Measurements from ENCODE around the gene FAT1.

Gene FAT1

GRCh38 chr4:186707574-186707973 is 16.1 kb downstream of the FAT1 start:
- Mint-ChIP-seq H3K4me1 (peaks cover 22% of the 10 kb centered on the region), H3K27me3 (ENCODE audit: low read depth, poor library complexity) (no peaks in the 10 kb centered on the region), H3K9me3 (peaks cover 8% of the 10 kb centered on the region), H3K4me3 (no peak overlapping the region), H3K36me3 (ENCODE audit: low read depth) (peaks cover 82% of the 10 kb centered on the region), H3K27ac (no peak overlapping the region)
- TF ChIP-seq, protein P1, sequence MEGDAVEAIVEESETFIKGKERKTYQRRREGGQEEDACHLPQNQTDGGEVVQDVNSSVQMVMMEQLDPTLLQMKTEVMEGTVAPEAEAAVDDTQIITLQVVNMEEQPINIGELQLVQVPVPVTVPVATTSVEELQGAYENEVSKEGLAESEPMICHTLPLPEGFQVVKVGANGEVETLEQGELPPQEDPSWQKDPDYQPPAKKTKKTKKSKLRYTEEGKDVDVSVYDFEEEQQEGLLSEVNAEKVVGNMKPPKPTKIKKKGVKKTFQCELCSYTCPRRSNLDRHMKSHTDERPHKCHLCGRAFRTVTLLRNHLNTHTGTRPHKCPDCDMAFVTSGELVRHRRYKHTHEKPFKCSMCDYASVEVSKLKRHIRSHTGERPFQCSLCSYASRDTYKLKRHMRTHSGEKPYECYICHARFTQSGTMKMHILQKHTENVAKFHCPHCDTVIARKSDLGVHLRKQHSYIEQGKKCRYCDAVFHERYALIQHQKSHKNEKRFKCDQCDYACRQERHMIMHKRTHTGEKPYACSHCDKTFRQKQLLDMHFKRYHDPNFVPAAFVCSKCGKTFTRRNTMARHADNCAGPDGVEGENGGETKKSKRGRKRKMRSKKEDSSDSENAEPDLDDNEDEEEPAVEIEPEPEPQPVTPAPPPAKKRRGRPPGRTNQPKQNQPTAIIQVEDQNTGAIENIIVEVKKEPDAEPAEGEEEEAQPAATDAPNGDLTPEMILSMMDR (IDR thresholded peaks at IDR 0.05), result no peak
- no peak for DNase-seq

GRCh38 chr4:186704057-186704456 is 19.6 kb downstream of the FAT1 start:
- Mint-ChIP-seq H3K9me3 (no peaks in the 10 kb centered on the region), H3K36me3 (ENCODE audit: low read depth) (peaks cover 88% of the 10 kb centered on the region), H3K27ac (peak overlapping the region; percentile 58), H3K4me1 (peaks cover 48% of the 10 kb centered on the region), H3K27me3 (ENCODE audit: low read depth, poor library complexity) (no peaks in the 10 kb centered on the region), H3K4me3 (no peak overlapping the region)
- TF ChIP-seq, protein P1 (IDR thresholded peaks at IDR 0.05), result no peak
- DNase-seq, result no peak

GRCh38 chr4:186703510-186703909 is 20.1 kb downstream of the FAT1 start:
- Mint-ChIP-seq H3K4me1 (peaks cover 48% of the 10 kb centered on the region), H3K27me3 (ENCODE audit: low read depth, poor library complexity) (no peaks in the 10 kb centered on the region), H3K4me3 (no peak overlapping the region), H3K27ac (no peak overlapping the region), H3K36me3 (ENCODE audit: low read depth) (peaks cover 88% of the 10 kb centered on the region), H3K9me3 (peaks cover under 1% of the 10 kb centered on the region)
- TF ChIP-seq, protein P1 (IDR thresholded peaks at IDR 0.05), result no peak
- DNase-seq, result no peak

DNA sequence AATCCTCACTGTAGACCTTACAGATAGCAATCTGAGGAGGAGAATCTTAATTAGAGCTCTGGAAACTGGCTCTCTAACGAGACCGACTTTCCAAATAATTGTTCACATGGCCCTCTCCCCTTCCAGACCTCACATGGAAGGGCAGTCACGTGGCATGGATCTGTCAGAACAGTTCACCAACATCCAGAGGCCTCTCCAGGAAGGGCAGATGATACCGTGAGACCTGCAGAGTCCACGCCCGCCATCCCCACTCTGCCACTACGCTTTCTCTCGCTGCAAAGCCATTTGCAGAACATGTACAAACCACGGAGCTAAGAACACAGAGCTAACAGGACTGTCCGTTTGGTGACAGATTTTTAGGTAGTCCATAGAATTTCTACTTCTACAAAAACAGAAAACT is 20.7 kb downstream of the FAT1 start:
- H3K36me3 Mint-ChIP-seq (ENCODE audit: low read depth), result peaks cover 88% of the 10 kb centered on the region
- H3K9me3 Mint-ChIP-seq, result peaks cover 6% of the 10 kb centered on the region
- H3K4me3 Mint-ChIP-seq, result peak overlapping the region; percentile 3
- H3K27me3 Mint-ChIP-seq (ENCODE audit: low read depth, poor library complexity), result no peaks in the 10 kb centered on the region
- peak overlapping the region; percentile 90 for H3K27ac Mint-ChIP-seq
- no peak for DNase-seq
- TF ChIP-seq, protein P1 (IDR thresholded peaks at IDR 0.05), result no peak
- H3K4me1 Mint-ChIP-seq, result peaks cover 54% of the 10 kb centered on the region

- H3K9me3 Mint-ChIP-seq, result peaks cover 11% of the 10 kb centered on the region
- H3K4me1 Mint-ChIP-seq, result peaks cover 54% of the 10 kb centered on the region
- H3K4me3 Mint-ChIP-seq, result peak overlapping the region; percentile 6
- no peaks in the 10 kb centered on the region for H3K27me3 Mint-ChIP-seq (ENCODE audit: low read depth, poor library complexity)
- TF ChIP-seq, protein P1 (IDR thresholded peaks at IDR 0.05), result no peak
- H3K36me3 Mint-ChIP-seq (ENCODE audit: low read depth), result peaks cover 88% of the 10 kb centered on the region
- peak overlapping the region; percentile 90 for H3K27ac Mint-ChIP-seq
- DNase-seq, result no peak
Measured at GRCh38 chr4:186702297-186702696, 21.4 kb downstream of the FAT1 start.

GRCh38 chr4:186701788-186702187 is 21.9 kb downstream of the FAT1 start:
- no peaks in the 10 kb centered on the region for H3K27me3 Mint-ChIP-seq (ENCODE audit: low read depth, poor library complexity)
- TF ChIP-seq, protein P1 (IDR thresholded peaks at IDR 0.05), result no peak
- peak overlapping the region; percentile 90 for H3K27ac Mint-ChIP-seq
- no peak overlapping the region for H3K4me3 Mint-ChIP-seq
- H3K9me3 Mint-ChIP-seq, result peaks cover 14% of the 10 kb centered on the region
- peaks cover 88% of the 10 kb centered on the region for H3K36me3 Mint-ChIP-seq (ENCODE audit: low read depth)
- H3K4me1 Mint-ChIP-seq, result peaks cover 54% of the 10 kb centered on the region
- no peak for DNase-seq

Data from nephron progenitor cell (in vitro differentiated cells).